SU-DHL-6 (cell line): ENCODE data around the gene RPS6KA6.

ENCODE experiments used
- CTCF ChIP-seq: fragments of 200-600 bp; sonication (generic); IDR thresholded peaks from one replicate; pipeline ENCODE4 v1.5.1; 2017; ENCODE audit warnings: antibody characterized with exemption, mild to moderate bottlenecking, low read length, moderate library complexity; ENCODE audit not compliant: insufficient read depth, poor library complexity, severe bottlenecking
- EZH2phosphoT487 ChIP-seq: fragments of 200-600 bp; sonication (generic), shearing (Covaris generic); conservative IDR thresholded peaks from 2 replicates; pipeline ENCODE4 v1.6.1; 2018; ENCODE audit warnings: mild to moderate bottlenecking, antibody characterized with exemption, low read length, moderate library complexity, mixed read lengths

- TF ChIP-seq CTCF (no peak), EZH2phosphoT487 (no peak)
Observed at GRCh38 chrX:84160736-84161135, 27.3 kb downstream of the RPS6KA6 start.
